Fibroblast of lung (primary cell): Measurements from ENCODE around the gene HDAC6. TPM values are rescaled to one million over a fixed set of nuclear protein-coding genes. Genes with fewer than 3 reads are reported as not detected.

Experiments
- DNase-seq, 2 donors: peaks; one replicate each; pipeline versions ENCODE4 v3.0.0 to v3.0.0-alpha.2; 2010; ENCODE audit warnings: low read depth in 2 of 2
- H2AFZ ChIP-seq: 2 replicates; pipeline ENCODE4 v1.5.1; 2012; ENCODE audit warnings: low read length, control low read depth, inconsistent platforms
- H3K27ac ChIP-seq: 2 replicates; pipeline ENCODE4 v1.5.1; 2011; ENCODE audit warnings: low read length, control low read depth; ENCODE audit not compliant: insufficient read depth
- H3K27me3 ChIP-seq: 2 replicates; pipeline ENCODE4 v1.5.1; 2011; ENCODE audit warnings: mild to moderate bottlenecking, low read length; ENCODE audit not compliant: control insufficient read depth, insufficient read depth
- H3K36me3 ChIP-seq: 2 replicates; pipeline ENCODE4 v1.5.1; 2011; ENCODE audit warnings: low read length; ENCODE audit not compliant: control insufficient read depth, insufficient read depth
- H3K4me1 ChIP-seq: 2 replicates; pipeline ENCODE4 v1.5.1; 2011; ENCODE audit warnings: low read length; ENCODE audit not compliant: control insufficient read depth, insufficient read depth; ENCODE audit errors: extremely low read depth
- H3K4me2 ChIP-seq: 2 replicates; pipeline ENCODE4 v1.5.1; 2011; ENCODE audit warnings: low read length, control low read depth; ENCODE audit not compliant: insufficient read depth; ENCODE audit errors: extremely low read depth
- H3K4me3 ChIP-seq, 4 experiments: fragments of 200-600 bp in 1 of 4; sonication (generic) in 1 of 4; replicated peaks in 1 of 4; 2 replicates each; pipeline ENCODE4 v1.5.1; 2011 to 2016; ENCODE audit warnings: low read length in 4 of 4, low read depth in 3 of 4, mild to moderate bottlenecking in 3 of 4, control low read depth in 2 of 4, inconsistent platforms in 1 of 4, mixed read lengths in 1 of 4; ENCODE audit not compliant: insufficient read depth in 1 of 4; ENCODE audit errors: control extremely low read depth in 1 of 4
- H3K79me2 ChIP-seq: 2 replicates; pipeline ENCODE4 v1.5.1; 2012; ENCODE audit warnings: mild to moderate bottlenecking, low read length, inconsistent platforms; ENCODE audit not compliant: control insufficient read depth, insufficient read depth
- H3K9ac ChIP-seq: 2 replicates; pipeline ENCODE4 v1.5.1; 2011; ENCODE audit warnings: mild to moderate bottlenecking, low read length, control low read depth; ENCODE audit not compliant: insufficient read depth
- H3K9me3 ChIP-seq: 2 replicates; pipeline ENCODE4 v1.5.1; 2012; ENCODE audit warnings: low read depth, low read length; ENCODE audit not compliant: control insufficient read depth, insufficient read depth
- H4K20me1 ChIP-seq: 2 replicates; pipeline ENCODE4 v1.5.1; 2011; ENCODE audit warnings: low read length; ENCODE audit not compliant: control insufficient read depth, insufficient read depth; ENCODE audit errors: extremely low read depth
- EZH2 ChIP-seq: IDR thresholded peaks from 2 replicates; pipeline ENCODE4 v1.5.1; 2012; ENCODE audit warnings: low read length, control low read depth, mild to moderate bottlenecking; ENCODE audit errors: missing control alignments
- polyA plus RNA-seq, 2 donors: library from polyadenylated mRNA; depleted of rRNA in 1 of 2; stranded (reverse) in 1 of 2; unstranded in 1 of 2; fragments of >200 nt; gene quantifications; 2 replicates each; pipeline ENCODE4 v1.2.1, GENCODE V29; 2011 to 2012; ENCODE audit warnings: missing spikeins in 1 of 2
- total RNA-seq: library from RNA; depleted of rRNA; stranded (reverse); fragments of >200 nt; gene quantifications from 2 replicates; pipeline ENCODE4 v1.2.1, GENCODE V29; 2014
- TF ChIP-seq, protein P1 (sequence below), 2 donors: IDR thresholded peaks in 1 of 2; conservative IDR thresholded peaks in 1 of 2; 1 replicate in 1 of 2; 2 replicates in 1 of 2; pipeline ENCODE4 v1.5.1; 2011 to 2012; ENCODE audit warnings: low read length in 2 of 2, control low read depth in 1 of 2, inconsistent platforms in 1 of 2, low read depth in 1 of 2, mild to moderate bottlenecking in 1 of 2

Gene HDAC6
- total and polyA plus RNA-seq, 2 donors (not counting 1 experiment from before 2014, with no cell fraction given), result 20.0 to 32.5 TPM

DNA sequence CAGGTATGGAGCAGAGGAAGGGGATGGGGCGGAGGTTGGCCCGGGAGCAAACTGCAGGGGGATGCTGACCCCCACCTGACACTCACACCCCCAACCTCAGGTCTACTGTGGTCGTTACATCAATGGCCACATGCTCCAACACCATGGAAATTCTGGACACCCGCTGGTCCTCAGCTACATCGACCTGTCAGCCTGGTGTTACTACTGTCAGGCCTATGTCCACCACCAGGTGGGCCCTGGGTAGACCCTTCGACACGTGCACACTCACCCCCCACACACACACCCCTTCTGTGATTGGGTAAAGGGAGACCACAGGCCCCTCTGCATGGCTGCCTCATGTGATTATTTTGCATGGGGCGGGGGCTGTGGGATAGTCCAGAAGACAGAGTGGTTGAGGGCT is 22.2 kb downstream of the HDAC6 start:
- Histone ChIP-seq H3K4me1 (no peaks in the 10 kb centered on the region), H3K9ac (no peak overlapping the region), H3K9me3 (no peaks in the 10 kb centered on the region), H2AFZ (no peak overlapping the region), H3K4me3 (no peak overlapping the region), H3K27me3 (no peaks in the 10 kb centered on the region), H4K20me1 (no peaks in the 10 kb centered on the region), H3K79me2 (no peaks in the 10 kb centered on the region), H3K27ac (no peak overlapping the region), H3K4me2 (no peak overlapping the region), H3K36me3 (no peaks in the 10 kb centered on the region)
- DNase-seq, result no peak
- TF ChIP-seq, protein P1, sequence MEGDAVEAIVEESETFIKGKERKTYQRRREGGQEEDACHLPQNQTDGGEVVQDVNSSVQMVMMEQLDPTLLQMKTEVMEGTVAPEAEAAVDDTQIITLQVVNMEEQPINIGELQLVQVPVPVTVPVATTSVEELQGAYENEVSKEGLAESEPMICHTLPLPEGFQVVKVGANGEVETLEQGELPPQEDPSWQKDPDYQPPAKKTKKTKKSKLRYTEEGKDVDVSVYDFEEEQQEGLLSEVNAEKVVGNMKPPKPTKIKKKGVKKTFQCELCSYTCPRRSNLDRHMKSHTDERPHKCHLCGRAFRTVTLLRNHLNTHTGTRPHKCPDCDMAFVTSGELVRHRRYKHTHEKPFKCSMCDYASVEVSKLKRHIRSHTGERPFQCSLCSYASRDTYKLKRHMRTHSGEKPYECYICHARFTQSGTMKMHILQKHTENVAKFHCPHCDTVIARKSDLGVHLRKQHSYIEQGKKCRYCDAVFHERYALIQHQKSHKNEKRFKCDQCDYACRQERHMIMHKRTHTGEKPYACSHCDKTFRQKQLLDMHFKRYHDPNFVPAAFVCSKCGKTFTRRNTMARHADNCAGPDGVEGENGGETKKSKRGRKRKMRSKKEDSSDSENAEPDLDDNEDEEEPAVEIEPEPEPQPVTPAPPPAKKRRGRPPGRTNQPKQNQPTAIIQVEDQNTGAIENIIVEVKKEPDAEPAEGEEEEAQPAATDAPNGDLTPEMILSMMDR (conservative IDR thresholded peaks at IDR 0.05 in 1 of 2, IDR thresholded peaks at IDR 0.05 in 1 of 2; ENCODE audit: low read depth in 1 of 2, low read length in 2 of 2), result no peak
- no peak for TF ChIP-seq EZH2

DNA sequence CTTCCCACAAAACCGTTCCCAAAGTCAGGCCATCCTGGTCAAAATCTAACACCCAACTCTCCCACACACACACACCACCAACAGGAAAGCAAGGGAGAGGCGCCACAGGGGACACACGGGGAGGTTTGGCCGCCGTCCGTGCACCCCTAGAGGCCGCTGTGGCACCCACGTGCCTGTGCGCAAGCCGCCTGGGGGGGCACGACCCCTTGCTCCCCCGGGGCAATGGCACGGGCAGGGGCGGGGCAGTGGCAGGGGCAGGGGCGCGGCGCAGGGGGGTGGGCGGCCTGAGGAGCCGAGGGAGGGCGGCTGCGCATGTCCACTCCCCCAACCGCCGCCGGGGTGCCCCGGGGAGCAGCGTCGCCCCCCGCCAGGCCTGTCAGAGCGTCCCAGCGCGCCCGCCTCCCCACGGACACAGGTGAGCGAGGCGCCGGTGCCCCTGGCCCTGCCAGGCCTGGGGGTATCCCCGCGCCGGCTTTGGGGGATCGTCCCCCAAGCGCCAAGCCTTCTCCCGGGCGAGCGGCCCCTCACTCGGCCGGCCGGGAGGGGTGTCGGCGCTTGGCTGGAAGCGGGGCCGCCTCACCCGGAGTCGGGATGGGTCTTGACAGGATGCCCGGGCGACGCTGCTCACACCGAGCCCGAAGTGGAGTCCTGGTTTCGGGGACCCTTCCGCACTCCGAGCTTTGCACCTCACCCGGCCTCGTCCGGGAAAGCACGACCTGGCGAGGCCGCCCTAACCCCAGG is 24.4 kb downstream of the HDAC6 start, which contains the start of gene ERAS:
Gene ERAS, plus strand, starts transcription at position 379 of the 741 bp plus-strand sequence. CDS start 2,611 bp downstream, outside the sequence.
- no peak for TF ChIP-seq EZH2
- TF ChIP-seq, protein P1 (conservative IDR thresholded peaks at IDR 0.05 in 1 of 2, IDR thresholded peaks at IDR 0.05 in 1 of 2; ENCODE audit: low read depth in 1 of 2, low read length in 2 of 2), result no peak
- no peak within 1 kb of the TSS for H3K4me2 ChIP-seq
- no peaks in the 10 kb centered on the region for H3K9me3 ChIP-seq

DNA sequence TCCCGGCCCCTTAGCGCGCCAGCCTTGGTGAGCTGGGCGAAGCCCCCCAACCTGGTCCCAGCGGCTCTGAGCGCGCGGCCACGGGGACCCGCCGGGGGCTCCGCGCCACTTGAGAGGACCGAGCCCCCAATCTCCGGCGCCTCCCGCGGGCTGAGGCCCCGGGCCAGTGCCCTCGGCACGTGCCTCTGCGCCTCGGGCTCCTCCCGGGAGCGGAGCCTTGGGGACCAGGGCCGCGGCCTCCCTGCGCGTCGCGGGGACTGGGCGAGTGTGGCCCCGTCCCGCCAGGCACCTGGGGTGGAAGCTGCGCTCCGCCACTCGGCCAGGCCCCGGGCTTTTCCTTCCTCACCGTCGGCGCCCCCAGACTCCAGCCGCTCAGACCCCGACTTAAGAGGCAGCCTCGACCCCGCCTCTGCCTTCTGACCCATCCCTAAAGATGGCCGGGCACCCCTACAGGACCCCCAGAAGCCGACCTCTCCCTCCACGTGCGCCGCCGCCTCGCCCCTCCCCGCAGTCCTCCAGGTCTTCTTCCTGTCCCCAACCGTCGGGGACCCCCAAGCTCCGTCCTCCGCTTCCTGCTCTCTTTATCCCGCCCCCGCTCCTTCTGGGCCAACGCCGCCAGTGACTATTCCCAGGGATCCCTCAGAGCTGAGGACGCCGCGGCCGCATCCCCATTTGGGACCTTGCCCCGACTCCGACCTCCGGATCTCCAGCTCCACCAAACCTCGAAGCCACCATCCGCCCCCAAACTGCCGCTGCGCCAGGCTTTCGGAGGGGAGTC is 25.2 kb downstream of the HDAC6 start:
- no peak overlapping the region for H3K9ac ChIP-seq
- H3K27me3 ChIP-seq, result peaks cover 7% of the 10 kb centered on the region
- no peaks in the 10 kb centered on the region for H4K20me1 ChIP-seq
- no peak for DNase-seq
- no peaks in the 10 kb centered on the region for H3K4me1 ChIP-seq
- TF ChIP-seq, protein P1 (conservative IDR thresholded peaks at IDR 0.05 in 1 of 2, IDR thresholded peaks at IDR 0.05 in 1 of 2; ENCODE audit: low read depth in 1 of 2, low read length in 2 of 2), result no peak
- TF ChIP-seq EZH2, result no peak
- H3K4me3 ChIP-seq, result no peak overlapping the region
- H2AFZ ChIP-seq, result no peak overlapping the region
- no peaks in the 10 kb centered on the region for H3K79me2 ChIP-seq
- no peak overlapping the region for H3K4me2 ChIP-seq
- H3K27ac ChIP-seq, result no peak overlapping the region
- H3K36me3 ChIP-seq, result no peaks in the 10 kb centered on the region
- no peaks in the 10 kb centered on the region for H3K9me3 ChIP-seq

More for the DNA sequence above, 24.4 kb downstream of the HDAC6 start, which contains the start of gene ERAS:
- no peaks in the 10 kb centered on the region for H3K36me3 ChIP-seq
- H3K79me2 ChIP-seq, result no peaks in the 10 kb centered on the region
- H3K9ac ChIP-seq, result no peak within 1 kb of the TSS
- H2AFZ ChIP-seq, result no peak within 1 kb of the TSS
- no peaks in the 10 kb centered on the region for H3K4me1 ChIP-seq
- H3K27ac ChIP-seq, result no peak within 1 kb of the TSS
- H3K27me3 ChIP-seq, result peaks cover 7% of the 10 kb centered on the region
- DNase-seq, result no peak
- no peaks in the 10 kb centered on the region for H4K20me1 ChIP-seq
- H3K4me3 ChIP-seq, result no peak within 1 kb of the TSS
